Measurements from ENCODE around the gene LGALSL. TPM values are rescaled to one million over a fixed set of nuclear protein-coding genes. Genes with fewer than 3 reads are reported as not detected.

LGALSL gene
- total and polyA plus RNA-seq, 8 donors: 33.5 to 116 (median 90.9) TPM

DNA sequence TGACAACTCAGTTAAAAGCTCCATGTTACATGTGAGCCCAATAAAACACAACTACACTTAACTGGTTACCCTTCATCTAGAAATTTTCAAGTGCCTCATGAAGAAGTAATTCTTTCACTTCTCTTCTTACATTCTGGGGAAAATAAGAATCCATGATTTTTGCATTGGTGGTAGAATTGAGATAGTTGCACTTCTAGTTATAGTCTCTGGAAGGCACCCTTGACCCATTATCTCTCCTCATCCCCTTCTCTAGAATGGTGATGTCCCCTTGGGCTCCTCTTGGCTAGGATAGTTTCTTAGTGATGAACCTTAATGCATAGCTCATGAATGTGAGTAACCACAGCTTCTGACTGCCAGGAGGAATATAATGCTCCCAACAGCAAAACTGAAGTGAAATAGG, 3.6 kb downstream of the LGALSL start:
- Histone ChIP-seq H3K36me3 (peaks cover 0 to 28% of the 10 kb centered on the region in 2 donors), H3K27ac (no peak overlapping the region), H3K4me3 (no peak overlapping the region), H3K4me1 (peaks cover 0 to 45% of the 10 kb centered on the region in 2 donors), H3K27me3 (peaks cover 0 to 13% of the 10 kb centered on the region in 2 donors), H3K9me3 (no peaks in the 10 kb centered on the region)
- ATAC-seq (no peak), DNase-seq (no peak)
- TF ChIP-seq, protein P1, sequence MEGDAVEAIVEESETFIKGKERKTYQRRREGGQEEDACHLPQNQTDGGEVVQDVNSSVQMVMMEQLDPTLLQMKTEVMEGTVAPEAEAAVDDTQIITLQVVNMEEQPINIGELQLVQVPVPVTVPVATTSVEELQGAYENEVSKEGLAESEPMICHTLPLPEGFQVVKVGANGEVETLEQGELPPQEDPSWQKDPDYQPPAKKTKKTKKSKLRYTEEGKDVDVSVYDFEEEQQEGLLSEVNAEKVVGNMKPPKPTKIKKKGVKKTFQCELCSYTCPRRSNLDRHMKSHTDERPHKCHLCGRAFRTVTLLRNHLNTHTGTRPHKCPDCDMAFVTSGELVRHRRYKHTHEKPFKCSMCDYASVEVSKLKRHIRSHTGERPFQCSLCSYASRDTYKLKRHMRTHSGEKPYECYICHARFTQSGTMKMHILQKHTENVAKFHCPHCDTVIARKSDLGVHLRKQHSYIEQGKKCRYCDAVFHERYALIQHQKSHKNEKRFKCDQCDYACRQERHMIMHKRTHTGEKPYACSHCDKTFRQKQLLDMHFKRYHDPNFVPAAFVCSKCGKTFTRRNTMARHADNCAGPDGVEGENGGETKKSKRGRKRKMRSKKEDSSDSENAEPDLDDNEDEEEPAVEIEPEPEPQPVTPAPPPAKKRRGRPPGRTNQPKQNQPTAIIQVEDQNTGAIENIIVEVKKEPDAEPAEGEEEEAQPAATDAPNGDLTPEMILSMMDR (IDR thresholded peaks at IDR 0.05): no peak
- intact Hi-C loops (cut with DNase I): no loop called here

DNA sequence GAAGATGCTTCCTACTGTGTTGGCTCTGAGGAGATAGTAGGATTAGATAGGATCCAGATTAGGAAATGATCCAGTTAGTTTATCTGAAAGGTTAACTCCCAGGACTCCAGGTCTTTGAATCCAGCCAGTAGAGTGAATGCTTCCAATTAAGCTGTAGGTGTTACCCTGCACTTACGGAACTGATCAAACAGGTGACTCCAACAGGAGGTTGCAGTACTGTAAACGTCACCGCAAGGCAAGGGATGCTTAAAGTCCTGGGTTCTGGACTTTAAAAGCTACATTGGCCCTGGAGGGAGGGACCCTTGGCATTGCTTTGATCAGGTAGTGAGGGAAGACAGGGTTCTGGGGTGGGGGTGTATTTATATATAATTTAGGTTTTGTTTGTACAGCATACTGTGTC, 5.6 kb downstream of the LGALSL start:
- TF ChIP-seq, protein P1 (IDR thresholded peaks at IDR 0.05): no peak
- intact Hi-C loops (cut with DNase I): no loop called here
- no peak overlapping the region for H3K27ac ChIP-seq
- peaks cover 0 to 34% of the 10 kb centered on the region in 2 donors for H3K4me1 ChIP-seq
- ATAC-seq (no peak), DNase-seq (no peak)
- H3K9me3 ChIP-seq: no peaks in the 10 kb centered on the region
- no peak overlapping the region for H3K4me3 ChIP-seq
- peaks cover 0 to 5% of the 10 kb centered on the region in 2 donors for H3K27me3 ChIP-seq
- peaks cover 0 to 28% of the 10 kb centered on the region in 2 donors for H3K36me3 ChIP-seq

DNA sequence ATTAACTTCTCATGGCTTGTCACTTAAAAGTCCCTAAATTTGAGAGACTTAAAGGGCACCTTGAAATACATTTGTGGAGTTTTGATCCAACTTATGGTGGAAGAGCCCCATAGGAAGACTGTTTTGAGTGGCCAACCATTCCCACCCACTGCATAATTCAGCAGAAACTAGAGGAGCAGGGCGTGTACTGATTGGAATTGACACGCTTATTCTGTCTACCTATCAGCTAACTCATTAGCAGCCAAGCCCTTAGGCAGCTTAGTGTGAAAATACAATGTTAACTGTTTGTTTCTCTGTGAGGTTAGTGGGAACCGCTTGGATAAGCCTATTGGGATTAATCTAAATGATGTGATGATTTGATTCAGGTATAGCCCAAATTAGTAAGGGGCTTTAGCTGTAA, 6.4 kb downstream of the LGALSL start:
- no peaks in the 10 kb centered on the region for H3K27me3 ChIP-seq
- DNase-seq (no peak), ATAC-seq (no peak)
- peaks cover 0 to 28% of the 10 kb centered on the region in 2 donors for H3K36me3 ChIP-seq
- no peaks in the 10 kb centered on the region for H3K9me3 ChIP-seq
- intact Hi-C loops (cut with DNase I): no loop called here
- H3K4me1 ChIP-seq: peaks cover 0 to 26% of the 10 kb centered on the region in 2 donors
- no peak overlapping the region for H3K4me3 ChIP-seq
- H3K27ac ChIP-seq: no peak overlapping the region
- TF ChIP-seq, protein P1 (IDR thresholded peaks at IDR 0.05): no peak

DNA sequence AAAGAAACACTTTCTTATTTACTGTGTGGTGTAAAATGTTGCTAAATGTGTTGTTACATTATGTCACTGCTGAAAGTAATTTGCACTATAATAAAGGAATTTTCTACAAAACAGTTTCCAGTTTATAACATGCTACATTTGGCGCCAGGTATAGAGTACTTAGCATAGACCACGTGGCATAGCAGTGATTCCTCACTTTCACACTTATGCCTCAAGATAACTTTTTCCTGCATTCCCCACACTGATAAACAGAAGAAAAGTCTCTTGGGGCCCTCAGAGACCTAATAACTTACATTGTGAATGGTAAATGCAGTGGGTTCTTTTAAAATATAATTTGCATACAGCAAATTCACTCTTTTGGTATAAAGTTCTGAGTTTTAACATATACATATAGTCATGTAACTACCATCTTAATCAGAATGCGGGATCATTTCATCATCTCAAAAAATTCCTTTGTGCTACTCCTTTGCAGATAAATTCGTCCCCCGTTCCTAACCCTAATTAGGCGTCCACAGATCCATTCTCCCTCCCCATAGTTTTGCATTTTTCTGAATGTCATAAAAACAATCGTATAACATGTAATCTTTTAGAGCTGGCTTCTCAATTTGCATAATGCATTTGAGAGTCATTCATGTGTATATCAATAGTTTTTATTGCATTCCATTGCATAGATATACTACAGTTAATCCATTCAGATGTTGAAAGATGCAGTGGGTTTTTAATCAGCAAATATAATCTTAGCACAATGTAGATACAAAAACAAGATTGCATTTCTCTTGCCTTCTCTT, 7.5 kb downstream of the LGALSL start:
- no peak overlapping the region for H3K27ac ChIP-seq
- no peak for ATAC-seq

DNA sequence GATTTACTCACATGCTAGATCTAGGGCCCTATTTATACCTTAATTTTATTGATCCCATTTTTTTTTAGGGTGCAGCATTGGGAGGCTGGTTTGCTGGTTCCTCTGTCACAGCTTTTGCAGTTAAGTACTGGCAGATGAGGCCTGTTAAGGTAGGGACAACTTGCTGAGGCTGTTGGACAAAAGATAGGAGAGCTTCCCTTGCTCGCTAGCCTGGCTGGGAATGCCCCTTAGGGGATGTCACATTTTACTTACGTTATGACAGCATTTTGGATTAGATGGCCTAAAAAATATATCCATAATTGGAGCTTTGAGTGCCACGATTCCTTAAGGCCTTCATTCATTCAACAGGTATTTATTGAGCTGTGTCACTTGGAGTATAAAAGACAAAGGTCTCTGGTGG, 8.2 kb downstream of the LGALSL start:
- DNase-seq (no peak), ATAC-seq (no peak)
- Histone ChIP-seq H3K27me3 (no peaks in the 10 kb centered on the region), H3K4me1 (peaks cover 0 to 19% of the 10 kb centered on the region in 2 donors), H3K36me3 (peaks cover 0 to 19% of the 10 kb centered on the region in 2 donors), H3K4me3 (no peak overlapping the region), H3K27ac (no peak overlapping the region), H3K9me3 (no peaks in the 10 kb centered on the region)
- intact Hi-C loops (cut with DNase I): no loop called here
- TF ChIP-seq, protein P1 (IDR thresholded peaks at IDR 0.05): no peak

More for the DNA sequence above, 7.5 kb downstream of the LGALSL start:
- intact Hi-C loops (cut with DNase I): no loop called here
- TF ChIP-seq, protein P1 (IDR thresholded peaks at IDR 0.05): no peak
- Histone ChIP-seq H3K9me3 (no peaks in the 10 kb centered on the region), H3K4me3 (no peak overlapping the region), H3K27me3 (no peaks in the 10 kb centered on the region), H3K36me3 (peaks cover 0 to 26% of the 10 kb centered on the region in 2 donors), H3K4me1 (peaks cover 0 to 26% of the 10 kb centered on the region in 2 donors)
- DNase-seq: no peak

All from left lung (tissue), 10 donors.